HPDE6-E6E7 (cell line): Measurements from ENCODE around the gene NCKIPSD.
A peak's percentile ranks its signal among the peaks of the same experiment; 100 is the strongest.

Experiments used
- DNase-seq: peaks from one replicate; pipeline ENCODE4 v3.0.0; 2011; ENCODE audit warnings: missing footprints; ENCODE audit errors: extremely low spot score

Gene NCKIPSD

GRCh38 chr3:48647714-48648113 is 38.0 kb downstream of the NCKIPSD start:
- no peak for DNase-seq

- DNase-seq = no peak
Observed at GRCh38 chr3:48644898-48645760, 40.6 kb downstream of the NCKIPSD start.

DNA sequence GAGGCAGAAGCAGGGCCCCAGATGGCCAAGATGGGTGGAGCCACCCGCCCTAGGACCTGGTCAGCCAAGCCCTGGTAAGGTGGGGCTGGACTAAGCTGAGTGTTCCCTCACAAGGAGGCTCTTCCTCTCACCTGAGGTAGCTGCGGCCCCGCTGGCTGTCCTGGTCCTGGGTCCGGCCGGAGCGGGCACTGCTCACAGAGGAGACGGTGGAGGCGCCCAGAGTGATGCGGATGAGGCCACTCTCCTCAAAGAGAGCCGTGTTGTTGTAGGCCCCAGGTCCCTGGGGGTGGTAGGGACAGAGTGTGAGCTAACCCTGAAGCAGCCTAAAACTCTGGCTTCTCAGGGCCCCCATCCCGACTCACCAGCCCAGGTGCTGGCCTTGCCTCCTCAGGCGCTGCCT is 43.1 kb downstream of the NCKIPSD start:
- no peak for DNase-seq

GRCh38 chr3:48641396-48641795 is 44.3 kb downstream of the NCKIPSD start:
- DNase-seq = no peak

DNA sequence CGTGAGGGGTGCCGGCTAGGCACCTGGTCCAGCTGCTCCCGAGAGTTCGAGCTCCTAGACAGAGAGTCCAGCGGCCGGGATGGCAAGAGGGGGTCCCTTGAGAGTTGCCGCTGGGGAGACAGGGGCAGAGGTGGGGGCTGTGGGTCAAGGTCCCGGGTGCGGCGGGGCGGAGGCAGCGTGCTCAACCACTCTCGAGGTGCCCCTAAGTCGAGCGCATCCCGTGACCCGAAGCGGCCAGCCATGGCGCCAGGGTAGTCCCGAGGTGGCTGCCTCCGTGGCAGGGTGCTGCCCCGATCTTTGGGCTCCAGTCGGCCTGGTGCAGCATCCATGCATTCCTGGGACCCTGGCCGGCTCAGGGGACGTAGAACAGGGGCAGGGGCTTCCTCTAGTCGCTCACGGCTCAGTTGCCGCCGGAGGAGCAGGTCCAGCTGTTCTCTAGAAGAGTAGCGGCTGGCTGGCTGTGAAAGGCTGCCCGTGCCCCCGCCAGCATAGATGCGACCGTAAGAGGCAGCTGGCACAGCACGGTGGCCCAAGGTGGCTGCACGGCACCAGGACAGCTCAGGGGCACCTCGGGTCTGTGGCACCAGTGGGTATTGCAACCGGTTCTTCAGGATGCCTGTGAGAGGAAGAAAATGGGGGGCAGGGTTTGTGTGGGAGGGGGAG is 45.6 kb downstream of the NCKIPSD start:
- DNase-seq = no peak

- no peak for DNase-seq
Observed at GRCh38 chr3:48637305-48637704, 48.4 kb downstream of the NCKIPSD start.

GRCh38 chr3:48636149-48636655 is 49.5 kb downstream of the NCKIPSD start:
- no peak for DNase-seq

DNA sequence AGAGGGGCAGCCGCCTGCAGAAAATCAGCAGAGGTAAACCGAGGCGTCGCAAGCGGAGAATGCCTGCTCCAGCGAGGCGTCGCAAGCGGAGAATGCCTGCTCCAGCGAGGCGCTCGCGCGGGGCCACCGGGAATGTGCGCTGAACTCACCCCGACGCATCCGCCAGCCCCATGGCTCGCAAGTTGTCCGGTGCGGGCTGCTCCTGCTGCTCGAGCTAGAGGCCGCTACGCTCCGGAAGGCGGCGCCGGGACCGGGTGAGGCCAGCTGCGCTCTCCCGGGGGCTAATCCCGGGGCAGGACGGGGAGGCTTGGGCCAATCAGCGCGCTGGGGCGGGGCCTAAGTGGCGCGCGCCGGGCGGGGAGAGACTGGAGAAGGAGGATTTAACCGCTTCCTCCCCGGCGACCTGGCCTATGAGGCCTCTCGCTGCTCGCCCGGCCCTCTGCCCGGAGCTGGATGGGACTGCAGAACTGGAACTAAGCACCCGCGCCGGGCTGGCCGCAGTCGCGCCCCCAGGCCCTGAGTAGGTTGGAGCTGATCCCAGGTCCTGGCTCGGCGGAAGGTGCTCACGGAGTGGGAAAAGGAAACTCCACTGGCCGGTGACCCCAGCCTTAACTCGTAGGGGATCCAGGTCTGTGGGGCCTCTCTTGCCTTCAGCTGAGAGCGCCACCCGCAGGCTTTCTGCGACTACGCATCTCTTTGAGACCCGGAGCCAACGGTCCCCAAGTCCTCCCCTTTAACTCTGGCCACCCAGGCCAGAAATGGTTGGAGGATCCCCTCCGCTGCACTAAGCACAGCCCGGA is 50.3 kb downstream of the NCKIPSD start, which contains the start of gene SLC26A6:
Gene SLC26A6 (minus strand): TSS at position 240 of the 800 bp plus-strand sequence. CDS start 68 bp downstream, at position 172.
- DNase-seq = peak; percentile 86

DNA sequence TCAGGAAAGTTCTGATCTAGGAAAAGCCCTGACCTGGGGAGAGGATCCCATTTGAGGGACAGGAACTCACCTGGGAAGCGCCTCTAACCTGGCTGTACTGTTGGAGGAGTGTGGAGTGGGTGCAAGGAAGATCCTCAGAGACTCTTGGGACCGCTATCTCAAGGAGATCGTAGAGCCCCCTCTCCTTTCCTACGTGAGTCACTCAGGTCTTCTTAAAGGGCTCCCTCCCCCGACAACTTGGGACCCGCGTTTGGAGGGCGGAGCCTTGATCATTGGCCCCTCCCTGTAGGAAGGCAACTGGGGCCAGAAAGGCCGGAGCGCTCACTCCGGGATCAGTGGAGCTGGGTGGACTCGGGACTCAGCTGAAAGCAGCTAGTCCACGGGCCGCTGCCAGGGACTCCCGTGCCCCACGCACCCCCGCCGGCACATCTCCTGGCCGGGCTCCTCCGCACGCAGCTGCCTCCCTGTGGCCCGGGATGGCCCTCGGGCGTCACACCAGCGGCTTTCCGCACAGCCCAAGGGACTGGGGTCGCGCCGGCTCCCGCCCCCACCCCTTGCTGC is 51.0 kb downstream of the NCKIPSD start:
- no peak for DNase-seq

- DNase-seq = no peak
Observed at GRCh38 chr3:48633743-48634142, 52.0 kb downstream of the NCKIPSD start.

DNA sequence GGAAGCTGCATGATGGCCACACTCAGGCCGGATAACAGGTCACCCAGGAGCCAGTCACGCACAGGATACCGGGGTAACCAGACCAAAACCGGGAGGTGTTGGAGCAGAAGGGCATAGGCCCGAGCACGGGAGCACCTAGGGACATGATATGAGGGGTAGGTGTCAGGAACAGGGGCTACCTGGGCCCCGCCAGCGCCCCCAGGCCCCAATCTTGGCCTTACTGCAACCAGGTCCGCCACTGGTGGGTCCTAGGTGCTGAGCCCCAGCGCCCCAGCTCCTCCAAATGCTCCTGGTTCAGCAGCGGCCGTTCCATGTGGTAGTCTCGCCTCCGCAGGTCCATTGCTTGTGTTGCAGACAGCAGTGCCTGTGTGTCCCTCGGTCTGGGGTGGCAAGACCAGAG is 52.5 kb downstream of the NCKIPSD start:
- no peak for DNase-seq

- DNase-seq = no peak
Observed at GRCh38 chr3:48631516-48632448, 53.9 kb downstream of the NCKIPSD start.

DNA sequence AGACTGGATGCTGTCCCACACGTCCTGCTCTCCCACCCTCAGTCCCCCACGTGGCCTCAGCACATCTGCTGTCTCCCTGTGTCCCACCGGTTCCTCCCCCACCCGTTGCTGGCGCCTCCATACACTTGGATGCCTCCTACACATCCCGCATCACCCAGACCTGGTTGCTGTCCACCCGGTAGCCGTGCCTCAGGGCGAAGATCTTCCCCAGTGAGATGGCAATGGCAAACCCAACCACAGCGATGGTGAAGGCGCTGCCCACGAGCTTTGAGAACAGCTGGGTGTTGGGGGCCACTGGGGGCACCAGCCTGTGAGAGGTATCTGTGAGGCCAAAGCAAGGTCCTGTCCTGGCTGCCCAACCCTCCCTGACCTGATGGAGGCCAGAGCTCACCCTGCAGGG is 54.9 kb downstream of the NCKIPSD start:
- DNase-seq = no peak

DNA sequence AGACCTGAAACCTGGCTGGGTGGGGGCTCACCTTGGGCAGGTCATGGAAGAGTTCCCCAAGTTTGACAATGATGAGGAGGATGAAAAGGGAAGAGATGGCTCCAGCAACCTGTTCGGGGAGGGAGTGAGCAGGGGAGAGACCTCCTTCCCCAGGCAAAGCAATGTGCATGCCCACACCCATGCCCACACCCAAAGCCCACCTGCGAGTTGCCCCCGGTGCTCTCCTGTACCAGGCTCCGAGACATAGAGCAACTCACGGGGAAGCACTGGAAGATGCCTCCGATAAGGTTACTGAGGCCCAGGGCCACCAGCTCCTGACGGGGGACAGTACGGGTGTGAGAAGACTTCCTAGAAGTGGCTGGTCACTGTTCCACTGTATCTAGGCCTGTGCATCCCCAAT is 55.3 kb downstream of the NCKIPSD start:
- DNase-seq = no peak

DNA sequence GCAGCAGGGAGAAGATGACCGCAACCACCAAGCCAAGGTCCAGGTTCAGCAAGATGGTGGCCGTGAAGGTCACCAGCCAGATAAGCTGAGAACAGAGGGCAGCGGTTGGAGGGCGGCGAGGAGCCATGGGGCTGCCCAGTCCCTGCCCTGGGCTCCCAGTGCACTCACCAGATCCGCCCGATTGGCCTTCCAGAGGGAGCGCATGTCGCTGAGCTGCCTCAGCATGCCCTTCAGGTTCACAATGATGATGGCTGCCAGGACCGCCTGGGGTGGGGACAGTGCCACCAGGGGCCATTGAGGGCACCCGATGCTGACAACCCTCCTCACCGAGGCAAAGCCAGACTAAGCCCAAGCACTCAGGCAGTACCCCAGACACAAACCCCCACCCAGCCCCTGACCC is 55.8 kb downstream of the NCKIPSD start:
- no peak for DNase-seq

GRCh38 chr3:48628277-48629017 is 57.3 kb downstream of the NCKIPSD start:
- DNase-seq = no peak

DNA sequence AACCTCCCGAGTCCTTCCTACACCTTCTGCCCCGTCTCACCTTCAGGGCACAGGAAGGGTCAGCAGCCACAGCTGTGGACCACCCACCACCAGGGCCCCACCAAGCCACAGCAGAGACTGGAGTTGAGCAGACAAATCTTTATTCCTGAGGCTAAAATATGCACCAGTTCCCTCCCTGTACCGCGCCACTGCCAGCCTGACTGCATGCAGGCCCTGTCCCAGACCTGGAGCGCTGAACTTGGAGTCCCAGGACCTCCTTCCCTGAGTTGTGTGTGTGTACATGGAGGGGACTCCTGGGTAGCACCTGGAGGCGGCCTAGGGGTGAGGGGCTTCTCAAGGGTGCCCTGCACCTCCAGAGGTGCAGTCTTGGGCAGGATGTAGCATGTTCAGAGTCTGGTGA is 60.1 kb downstream of the NCKIPSD start:
- no peak for DNase-seq

GRCh38 chr3:48624767-48625166 is 60.9 kb downstream of the NCKIPSD start:
- no peak for DNase-seq

GRCh38 chr3:48623851-48624547 is 61.7 kb downstream of the NCKIPSD start:
- no peak for DNase-seq
